IPS-15b (cell line): ENCODE data around the gene PACS1.

Source experiments
- H3K27me3 ChIP-seq: one replicate; pipeline ENCODE4 v1.6.1; 2013; ENCODE audit warnings: low read length; ENCODE audit not compliant: control insufficient read depth, insufficient read depth
- H3K36me3 ChIP-seq: one replicate; pipeline ENCODE4 v1.6.1; 2013; ENCODE audit warnings: low read length; ENCODE audit not compliant: control insufficient read depth, insufficient read depth
- H3K4me1 ChIP-seq: one replicate; pipeline ENCODE4 v1.6.1; 2013; ENCODE audit warnings: mild to moderate bottlenecking, low read length; ENCODE audit not compliant: control insufficient read depth, insufficient read depth
- H3K4me3 ChIP-seq: one replicate; pipeline ENCODE4 v1.5.1; 2013; ENCODE audit warnings: low read depth, low read length
- H3K9ac ChIP-seq: one replicate; pipeline ENCODE4 v1.6.1; 2013; ENCODE audit warnings: low read depth, mild to moderate bottlenecking, low read length
- H3K9me3 ChIP-seq: one replicate; pipeline ENCODE4 v1.6.1; 2013; ENCODE audit warnings: mild to moderate bottlenecking, low read length; ENCODE audit not compliant: control insufficient read depth, insufficient read depth

Gene PACS1

GRCh38 chr11:66207816-66208215 is 137.7 kb downstream of the PACS1 start:
- H3K9ac ChIP-seq, result no peak overlapping the region
- peaks cover 4% of the 10 kb centered on the region for H3K36me3 ChIP-seq
- no peak overlapping the region for H3K4me3 ChIP-seq
- H3K27me3 ChIP-seq, result no peaks in the 10 kb centered on the region
- no peaks in the 10 kb centered on the region for H3K9me3 ChIP-seq
- H3K4me1 ChIP-seq, result no peaks in the 10 kb centered on the region

GRCh38 chr11:66211100-66211499 is 141.0 kb downstream of the PACS1 start:
- Histone ChIP-seq H3K9ac (no peak overlapping the region), H3K4me1 (no peaks in the 10 kb centered on the region), H3K36me3 (peaks cover 4% of the 10 kb centered on the region), H3K27me3 (no peaks in the 10 kb centered on the region), H3K9me3 (no peaks in the 10 kb centered on the region), H3K4me3 (no peak overlapping the region)

GRCh38 chr11:66216911-66217310 is 146.8 kb downstream of the PACS1 start:
- no peak overlapping the region for H3K9ac ChIP-seq
- H3K27me3 ChIP-seq, result no peaks in the 10 kb centered on the region
- no peak overlapping the region for H3K4me3 ChIP-seq
- H3K36me3 ChIP-seq, result peaks cover 8% of the 10 kb centered on the region
- no peaks in the 10 kb centered on the region for H3K9me3 ChIP-seq
- H3K4me1 ChIP-seq, result no peaks in the 10 kb centered on the region

- Histone ChIP-seq H3K4me3 (no peak overlapping the region), H3K9me3 (no peaks in the 10 kb centered on the region), H3K36me3 (peaks cover 8% of the 10 kb centered on the region), H3K4me1 (peaks cover 2% of the 10 kb centered on the region), H3K27me3 (no peaks in the 10 kb centered on the region), H3K9ac (no peak overlapping the region)
These were observed 148.0 kb downstream of the PACS1 start for GRCh38 chr11:66218036-66218435.

GRCh38 chr11:66218846-66219620 is 149.0 kb downstream of the PACS1 start:
- peaks cover 2% of the 10 kb centered on the region for H3K4me1 ChIP-seq
- no peaks in the 10 kb centered on the region for H3K27me3 ChIP-seq
- H3K36me3 ChIP-seq, result peaks cover 8% of the 10 kb centered on the region
- no peak overlapping the region for H3K4me3 ChIP-seq
- no peak overlapping the region for H3K9ac ChIP-seq
- H3K9me3 ChIP-seq, result no peaks in the 10 kb centered on the region

GRCh38 chr11:66219846-66220565 is 149.9 kb downstream of the PACS1 start:
- Histone ChIP-seq H3K9me3 (no peaks in the 10 kb centered on the region), H3K4me1 (peaks cover 2% of the 10 kb centered on the region), H3K36me3 (peaks cover 8% of the 10 kb centered on the region), H3K9ac (no peak overlapping the region), H3K4me3 (no peak overlapping the region), H3K27me3 (no peaks in the 10 kb centered on the region)

GRCh38 chr11:66220566-66220935 is 150.5 kb downstream of the PACS1 start:
- Histone ChIP-seq H3K27me3 (no peaks in the 10 kb centered on the region), H3K36me3 (peaks cover 8% of the 10 kb centered on the region), H3K4me3 (no peak overlapping the region), H3K4me1 (peaks cover 2% of the 10 kb centered on the region), H3K9ac (no peak overlapping the region), H3K9me3 (no peaks in the 10 kb centered on the region)

- Histone ChIP-seq H3K9ac (no peak overlapping the region), H3K36me3 (peaks cover 8% of the 10 kb centered on the region), H3K27me3 (no peaks in the 10 kb centered on the region), H3K9me3 (no peaks in the 10 kb centered on the region), H3K4me1 (peaks cover 2% of the 10 kb centered on the region), H3K4me3 (no peak overlapping the region)
These were observed 150.9 kb downstream of the PACS1 start for GRCh38 chr11:66221012-66221411.

GRCh38 chr11:66221726-66222236 is 151.7 kb downstream of the PACS1 start:
- Histone ChIP-seq H3K4me1 (peaks cover 2% of the 10 kb centered on the region), H3K9ac (no peak overlapping the region), H3K36me3 (peaks cover 8% of the 10 kb centered on the region), H3K4me3 (no peak overlapping the region), H3K9me3 (no peaks in the 10 kb centered on the region), H3K27me3 (no peaks in the 10 kb centered on the region)

GRCh38 chr11:66222358-66223149 is 152.5 kb downstream of the PACS1 start:
- Histone ChIP-seq H3K4me1 (peaks cover 2% of the 10 kb centered on the region), H3K4me3 (no peak overlapping the region), H3K36me3 (peaks cover 6% of the 10 kb centered on the region), H3K9ac (no peak overlapping the region), H3K27me3 (no peaks in the 10 kb centered on the region), H3K9me3 (no peaks in the 10 kb centered on the region)

GRCh38 chr11:66224226-66224855 is 154.3 kb downstream of the PACS1 start:
- Histone ChIP-seq H3K36me3 (peaks cover 5% of the 10 kb centered on the region), H3K9ac (no peak overlapping the region), H3K9me3 (no peaks in the 10 kb centered on the region), H3K4me1 (peaks cover 5% of the 10 kb centered on the region), H3K27me3 (no peaks in the 10 kb centered on the region), H3K4me3 (no peak overlapping the region)
